GM18858 (cell line): ENCODE results near the gene CLIC3.

Experiments used
- ATAC-seq: cut with Tn5 transposase; IDR thresholded peaks from one replicate; pipeline ENCODE4 v1.9.1; 2021; ENCODE audit not compliant: unreplicated experiment

The CLIC3 gene

GRCh38 chr9:136953771-136954269 is 42.5 kb downstream of the CLIC3 start:
- ATAC-seq = no peak

GRCh38 chr9:136952876-136953770 is 43.2 kb downstream of the CLIC3 start:
- ATAC-seq = no peak

GRCh38 chr9:136952321-136952850 is 44.0 kb downstream of the CLIC3 start:
- ATAC-seq = no peak

GRCh38 chr9:136951541-136952320 is 44.6 kb downstream of the CLIC3 start, which contains the start of gene LCN12:
TSS of gene LCN12 (plus strand) at chr9:136952273. CDS start at chr9:136952328, 55 bp downstream.
- no peak for ATAC-seq

- no peak for ATAC-seq
Observed at GRCh38 chr9:136950656-136951276, 45.6 kb downstream of the CLIC3 start.

GRCh38 chr9:136949817-136950655 is 46.3 kb downstream of the CLIC3 start:
- ATAC-seq = peak; percentile 75

- no peak for ATAC-seq
Observed at GRCh38 chr9:136949239-136949816, 47.0 kb downstream of the CLIC3 start.

- no peak for ATAC-seq
Observed at GRCh38 chr9:136947955-136948510, 48.3 kb downstream of the CLIC3 start.

- ATAC-seq = no peak
Observed at GRCh38 chr9:136947028-136947891, 49.1 kb downstream of the CLIC3 start.

- ATAC-seq = no peak
Observed at GRCh38 chr9:136946228-136947027, 49.9 kb downstream of the CLIC3 start.

GRCh38 chr9:136945333-136946227 is 50.8 kb downstream of the CLIC3 start:
- no peak for ATAC-seq
